Stimulated activated CD4-positive, alpha-beta T cell treated with anti-CD3 and anti-CD28 coated beads, Interleukin-1b, Interleukin-23, amount 100 ng/mL, for 24 hours (primary cell): ENCODE data around the gene PCGF2.
"Not testable (repeated sequence)": the region's sequence is repeated elsewhere in the genome, so short reads cannot be mapped to it uniquely, and the experiment has no call there.

Source experiments
- DNase-seq, 4 experiments: peaks; one replicate each; pipeline ENCODE4 v3.0.0-alpha.2; 2020; ENCODE audit warnings: low read depth in 4 of 4, low spot score in 1 of 4

Gene PCGF2

DNA sequence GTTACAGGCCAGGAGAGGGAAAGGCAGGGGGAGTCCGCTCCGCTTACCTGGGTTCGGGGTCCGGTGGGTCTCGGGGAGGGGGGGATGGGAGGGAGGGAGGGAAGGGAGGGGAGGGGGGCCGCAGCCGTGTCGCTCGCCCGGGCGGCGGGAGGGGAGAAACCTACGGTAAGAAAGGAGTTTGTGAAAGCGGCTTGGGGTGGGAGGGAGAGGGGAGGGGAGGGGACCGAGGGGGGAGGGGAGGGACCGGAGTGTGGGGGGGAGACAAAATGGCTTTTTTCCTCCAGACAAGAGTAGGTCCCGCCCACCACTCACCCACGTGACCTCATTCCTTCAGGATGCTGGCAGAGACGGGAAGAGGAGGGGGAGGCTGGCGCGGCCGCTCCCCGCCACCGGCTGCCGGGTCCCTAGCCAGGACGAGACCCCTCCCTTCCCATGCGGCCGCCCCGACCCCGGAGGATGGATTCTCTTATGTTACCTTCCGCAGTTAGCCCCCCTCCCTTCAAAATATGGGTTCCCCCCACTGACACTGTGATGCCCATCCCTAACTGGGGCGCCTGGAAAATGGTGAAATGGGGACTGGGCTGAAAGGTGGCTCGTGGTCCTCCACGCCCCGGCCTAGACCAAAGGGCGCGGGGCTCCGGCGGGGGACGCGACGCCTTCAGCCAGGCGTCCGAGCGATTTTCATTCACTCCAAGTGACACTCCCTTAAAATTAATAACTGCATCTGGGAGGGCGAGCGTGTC lies at the start of gene PCGF2:
Gene PCGF2 (minus strand): TSS at position 188 of the 743 bp plus-strand sequence. CDS start 7,934 bp downstream, outside the sequence.
- DNase-seq: no peak

- no peak for DNase-seq
Measured at GRCh38 chr17:38797828-38798227, 49.7 kb upstream of the PCGF2 start.

DNA sequence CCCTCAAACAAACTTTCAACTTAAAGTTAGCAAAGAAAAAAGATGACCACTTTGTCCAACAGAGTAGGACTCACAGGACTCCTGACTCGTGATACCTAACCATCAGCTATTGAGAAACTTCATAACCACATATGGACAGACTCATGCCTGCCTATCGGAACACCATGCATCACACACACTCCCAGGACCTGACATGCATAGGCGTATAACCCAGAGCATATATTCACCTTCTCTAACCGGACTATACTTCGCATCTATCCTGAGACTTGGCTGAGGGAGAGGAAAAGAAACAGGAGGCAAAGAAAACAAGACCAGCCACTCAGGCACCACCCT lies 49.0 kb upstream of the PCGF2 start:
- DNase-seq: no peak

DNA sequence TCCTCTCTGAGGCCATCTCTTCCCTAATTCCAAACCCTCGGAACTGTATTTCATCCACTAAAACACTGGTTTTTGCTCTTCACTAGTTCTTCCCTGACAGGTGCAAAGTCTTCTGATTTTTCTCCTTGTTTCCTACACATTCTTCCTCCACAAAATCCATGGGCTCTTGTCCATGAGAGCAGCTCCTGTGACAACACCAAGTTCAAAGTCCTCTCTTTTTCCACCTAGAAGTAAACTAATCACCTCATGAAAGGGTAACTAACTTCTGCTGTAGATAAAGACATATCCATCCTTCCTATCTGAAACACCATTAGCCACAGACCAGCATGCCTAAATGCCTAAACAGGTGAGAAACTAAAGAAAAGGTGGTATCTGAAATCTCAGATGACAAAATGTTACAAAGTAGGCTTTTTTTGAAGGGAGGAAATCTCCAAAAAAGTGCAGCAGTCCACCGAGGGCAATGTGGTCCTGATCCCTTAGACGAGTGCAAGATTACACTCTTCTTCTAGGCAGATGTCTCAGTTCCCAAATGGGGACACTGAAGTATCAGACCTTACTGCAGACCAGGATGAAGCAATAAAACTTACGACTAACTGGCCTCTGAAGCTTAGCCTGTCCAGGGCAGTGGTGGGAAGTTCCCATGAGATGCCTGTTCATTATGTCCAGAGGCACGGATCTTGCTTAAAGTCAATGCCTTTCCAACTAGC lies 48.5 kb upstream of the PCGF2 start:
- DNase-seq: no peak

GRCh38 chr17:38794221-38794620 lies 46.1 kb upstream of the PCGF2 start:
- no peak for DNase-seq

DNA sequence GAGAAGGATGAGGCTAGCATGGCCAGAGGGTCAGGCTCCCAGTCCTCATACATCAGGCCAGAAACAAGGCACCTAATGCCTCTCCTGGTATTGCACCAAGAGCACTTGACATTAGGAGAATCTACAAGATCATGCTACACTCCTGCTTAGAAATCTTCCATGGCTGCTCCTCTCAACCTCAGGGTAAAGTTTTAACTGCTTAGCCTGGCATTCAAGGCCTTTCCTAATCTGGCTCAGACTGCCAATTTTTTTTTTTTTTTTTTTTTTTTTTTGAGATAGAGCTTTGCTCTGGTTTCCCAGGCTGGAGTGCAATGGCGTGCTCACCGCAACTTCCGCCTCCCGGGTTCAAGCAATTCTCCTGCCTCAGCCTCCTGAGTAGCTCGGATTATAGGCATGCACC lies 43.0 kb upstream of the PCGF2 start:
- no peak for DNase-seq

- DNase-seq: not testable (repeated sequence)
Measured at GRCh38 chr17:38790148-38790707, 42.1 kb upstream of the PCGF2 start.

GRCh38 chr17:38789185-38789584 lies 41.0 kb upstream of the PCGF2 start:
- DNase-seq: no peak

DNA sequence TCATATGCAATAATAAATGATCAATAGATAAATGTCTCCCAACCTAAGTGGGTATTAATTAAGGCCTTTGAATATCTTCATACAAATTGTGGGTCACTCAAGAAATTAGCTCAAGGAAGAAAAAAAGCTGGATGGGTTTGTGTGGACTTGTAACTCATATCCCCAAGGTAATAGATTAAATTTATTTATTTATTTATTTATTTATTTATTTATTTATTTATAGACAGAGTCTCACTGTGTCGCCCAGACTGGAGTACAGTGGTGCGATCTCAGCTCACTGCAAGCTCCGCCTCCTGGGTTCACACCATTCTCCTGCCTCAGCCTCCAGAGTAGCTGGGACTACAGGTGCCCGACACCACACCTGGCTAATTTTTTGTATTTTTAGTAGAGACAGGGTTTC lies 39.9 kb upstream of the PCGF2 start:
- DNase-seq: not testable (repeated sequence)

DNA sequence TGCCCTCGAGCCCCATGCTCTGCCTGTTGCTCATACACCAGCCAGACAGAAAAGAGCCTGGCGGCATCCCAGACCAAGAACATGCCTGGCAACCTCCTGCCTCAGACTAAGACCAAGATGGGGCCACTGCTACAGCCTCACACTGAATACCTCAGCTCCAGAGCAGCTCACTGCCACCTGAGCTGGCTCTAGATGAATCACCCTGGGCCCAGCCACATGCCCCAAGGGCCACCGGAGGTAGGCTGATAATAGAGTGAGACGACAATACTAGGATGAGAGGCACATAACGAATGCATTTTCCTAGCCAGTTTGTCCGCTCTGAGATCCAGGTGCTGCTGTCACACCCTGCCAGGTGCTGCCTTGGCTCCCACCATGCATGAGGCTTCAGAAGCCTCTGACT lies 38.2 kb upstream of the PCGF2 start:
- DNase-seq: no peak

GRCh38 chr17:38783227-38783626 lies 35.1 kb upstream of the PCGF2 start:
- no peak for DNase-seq

DNA sequence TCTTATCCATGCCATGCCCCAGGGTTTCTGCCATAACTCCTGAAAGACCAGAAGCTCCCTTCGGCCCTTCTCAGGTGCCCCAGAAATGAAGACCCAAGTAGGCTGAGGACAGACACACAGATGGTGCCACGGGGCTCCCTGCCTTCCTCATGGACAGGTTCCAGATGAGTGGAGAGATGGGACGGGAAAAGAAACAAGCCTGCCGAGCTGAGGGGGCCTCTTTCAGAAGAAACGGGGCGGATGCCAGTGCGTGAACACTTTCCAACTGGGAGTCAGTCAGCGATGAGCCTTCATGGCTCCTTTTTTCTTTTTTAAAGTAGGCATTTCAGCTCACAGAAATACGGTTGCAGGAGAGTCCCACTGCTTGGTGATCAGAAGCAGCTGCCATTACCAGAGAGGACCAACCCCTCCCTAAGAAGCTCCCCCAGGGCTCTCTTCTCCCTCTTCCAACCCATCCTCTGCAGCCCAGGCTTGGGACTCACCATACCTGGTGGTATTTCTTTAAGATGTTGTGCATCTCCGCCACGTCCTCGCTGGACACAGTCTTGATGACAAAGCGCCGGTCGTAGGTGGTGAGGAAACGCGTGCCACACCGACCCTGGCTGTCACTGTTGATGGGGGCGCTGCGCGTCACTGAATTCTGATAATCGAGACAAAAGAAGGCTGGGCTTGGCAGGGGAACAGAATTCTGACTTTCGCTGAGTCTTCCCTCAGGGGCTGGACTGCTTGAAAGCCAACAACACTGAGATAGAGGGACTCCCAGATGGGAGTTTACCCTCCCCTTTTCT lies 32.0 kb upstream of the PCGF2 start:
- no peak for DNase-seq

DNA sequence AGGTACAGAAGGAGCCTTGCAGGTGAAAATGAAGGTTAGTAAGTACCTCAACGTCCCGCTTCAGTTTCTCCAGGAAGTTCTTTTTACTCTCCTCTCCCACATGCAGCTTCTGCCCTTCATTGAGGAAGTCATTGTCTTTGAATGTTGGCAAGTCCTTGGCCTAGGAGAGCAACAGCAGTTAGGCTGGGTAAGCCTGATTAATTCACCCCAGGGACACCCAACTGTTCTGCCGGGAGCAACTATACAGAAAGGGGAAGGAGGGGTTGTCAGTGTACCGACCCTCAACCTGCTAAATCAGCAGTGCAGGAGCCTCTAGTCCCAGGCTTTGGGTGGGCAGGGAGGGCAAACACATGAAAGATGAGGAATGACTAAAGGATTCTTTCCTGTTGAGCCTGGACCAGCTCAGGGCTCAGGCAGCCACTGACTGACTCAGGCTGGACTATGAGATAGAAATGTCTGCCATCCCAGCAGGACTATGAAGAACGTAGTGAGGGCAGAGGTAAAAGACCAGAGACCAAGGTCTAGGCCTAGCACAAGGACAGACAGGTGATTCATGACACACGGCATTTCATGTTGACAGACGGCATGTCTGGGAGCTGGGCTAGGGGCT lies 29.6 kb upstream of the PCGF2 start:
- DNase-seq: no peak

DNA sequence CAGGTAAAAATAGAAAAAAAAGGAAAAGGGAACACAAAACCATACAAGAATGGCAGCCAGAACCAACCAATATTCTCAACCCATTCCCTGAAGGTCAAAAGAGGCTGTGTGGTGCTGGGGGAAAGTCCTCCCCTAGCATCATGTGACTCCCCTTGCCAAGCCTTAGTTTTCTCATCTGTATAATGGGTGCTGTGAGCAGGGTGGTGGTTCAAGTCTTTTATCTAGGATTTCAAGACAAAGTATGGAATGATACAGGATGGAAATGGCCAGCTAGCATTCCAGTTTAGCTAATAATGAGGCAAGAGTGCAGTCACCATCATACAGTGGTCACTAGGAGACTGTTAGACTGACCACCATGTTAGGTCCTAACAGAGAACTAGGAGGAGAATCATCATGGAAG lies 25.1 kb upstream of the PCGF2 start:
- DNase-seq: no peak

- DNase-seq: no peak
Measured at GRCh38 chr17:38768417-38768816, 20.3 kb upstream of the PCGF2 start.

- DNase-seq: no peak
Measured at GRCh38 chr17:38766341-38766740, 18.2 kb upstream of the PCGF2 start.

GRCh38 chr17:38762231-38762630 lies 14.1 kb upstream of the PCGF2 start:
- no peak for DNase-seq

- no peak for DNase-seq
Measured at GRCh38 chr17:38761612-38762011, 13.5 kb upstream of the PCGF2 start.

GRCh38 chr17:38753071-38753506 lies 5.0 kb upstream of the PCGF2 start:
- no peak for DNase-seq

GRCh38 chr17:38752308-38753070 lies 4.4 kb upstream of the PCGF2 start, which contains the start of gene PSMB3:
PSMB3 (plus strand) TSS chr17:38752741; CDS start chr17:38752827, 86 bp downstream.
- peak; percentile 83 to 95 (median 90) for DNase-seq
